K562 (cell line): ENCODE results near the gene RERE. TPM values are rescaled to one million over a fixed set of nuclear protein-coding genes. Genes with fewer than 3 reads are reported as not detected.

Experiments
- FOXK1 ChIP-seq: sonication (generic); formaldehyde crosslinking; IDR thresholded peaks from 2 replicates; pipeline ENCODE4 v1.8.0; 2022; ENCODE audit warnings: missing genetic modification reagents, mild to moderate bottlenecking, borderline replicate concordance
- FOXM1 ChIP-seq, 2 experiments: fragments of 450-650 bp in 1 of 2; sonication (generic) in 1 of 2; formaldehyde crosslinking in 1 of 2; IDR thresholded peaks; 2 replicates each; pipeline versions ENCODE4 v1.6.1 to v1.9.0; 2017 to 2022; ENCODE audit warnings: low read depth in 2 of 2, mild to moderate bottlenecking in 2 of 2, missing genetic modification reagents in 1 of 2, moderate library complexity in 1 of 2
- GABPB2 ChIP-seq: fragments of 250-450 bp; sonication (Bioruptor Pico); conservative IDR thresholded peaks from 2 replicates; pipeline ENCODE4 v1.5.1; 2021; ENCODE audit warnings: mild to moderate bottlenecking
- HMG20A ChIP-seq: fragments of 450-650 bp; formaldehyde crosslinking; conservative IDR thresholded peaks from 2 replicates; pipeline ENCODE4 v1.4.0; 2020; ENCODE audit warnings: mild to moderate bottlenecking, mixed read lengths
- HMG20B ChIP-seq: fragments of 250-450 bp; sonication (Bioruptor Pico); IDR thresholded peaks from 2 replicates; pipeline ENCODE4 v1.5.0; 2021; ENCODE audit warnings: mild to moderate bottlenecking
- KHSRP ChIP-seq: fragments of 450-650 bp; IDR thresholded peaks from 2 replicates; pipeline ENCODE4 v1.6.1; 2017
- KLF13 ChIP-seq: fragments of 450-650 bp; IDR thresholded peaks from 2 replicates; pipeline ENCODE4 v1.6.1; 2016; ENCODE audit warnings: missing genetic modification characterization, low read depth, mild to moderate bottlenecking, missing compliant biosample characterization, moderate library complexity, borderline replicate concordance
- MIER1 ChIP-seq: fragments of 450-650 bp; IDR thresholded peaks from 2 replicates; pipeline ENCODE4 v1.6.1; 2016; ENCODE audit warnings: antibody characterized with exemption, mild to moderate bottlenecking, low read depth
- NFE2L1 ChIP-seq: fragments of 450-650 bp; IDR thresholded peaks from 2 replicates; pipeline ENCODE4 v1.6.1; 2016; ENCODE audit warnings: missing genetic modification characterization, low read depth, mild to moderate bottlenecking, missing compliant biosample characterization, moderate library complexity, borderline replicate concordance
- PRPF4 ChIP-seq: fragments of 200-400 bp; formaldehyde crosslinking; IDR thresholded peaks from one replicate; pipeline ENCODE4 v1.6.1; 2017; ENCODE audit warnings: low read length, low read depth, mild to moderate bottlenecking; ENCODE audit not compliant: insufficient read depth, poor library complexity, severe bottlenecking
- PURB ChIP-seq: sonication (generic); formaldehyde crosslinking; IDR thresholded peaks from 2 replicates; pipeline ENCODE4 v1.9.0; 2021; ENCODE audit warnings: low read depth, mild to moderate bottlenecking, missing genetic modification reagents
- RAD21 ChIP-seq, 2 experiments: fragments of 250-450 bp in 1 of 2; fragments of 450-650 bp in 1 of 2; sonication (Bioruptor Pico) in 1 of 2; formaldehyde crosslinking in 1 of 2; IDR thresholded peaks in 1 of 2; conservative IDR thresholded peaks in 1 of 2; 2 replicates each; pipeline versions ENCODE4 v1.4.0 to v1.8.0; 2020 to 2022; ENCODE audit warnings: mild to moderate bottlenecking in 2 of 2, moderate library complexity in 1 of 2
- SAFB ChIP-seq: fragments of 200-400 bp; formaldehyde crosslinking; IDR thresholded peaks from 2 replicates; pipeline ENCODE4 v1.6.1; 2017; ENCODE audit warnings: low read depth, low read length, borderline replicate concordance
- SMARCA5 ChIP-seq: fragments of 450-650 bp; IDR thresholded peaks from 2 replicates; pipeline ENCODE4 v1.6.1; 2016
- TBP ChIP-seq: optimal IDR thresholded peaks from 2 replicates; pipeline ENCODE3; 2011; ENCODE audit warnings: low read depth, low read length, improper control_type of control experiment
- YY1 ChIP-seq, 3 experiments: IDR thresholded peaks; 2 replicates each; pipeline ENCODE4 v1.6.1; 2011; ENCODE audit warnings: low read length in 2 of 3, mild to moderate bottlenecking in 2 of 3, moderate library complexity in 2 of 3, borderline replicate concordance in 1 of 3, control low read depth in 1 of 3, low read depth in 1 of 3; ENCODE audit not compliant: insufficient read depth in 3 of 3, insufficient replicate concordance in 2 of 3, control insufficient read depth in 1 of 3, insufficient read length in 1 of 3; ENCODE audit errors: extremely low read depth in 1 of 3
- ZKSCAN3 ChIP-seq: fragments of 250-450 bp; sonication (Bioruptor Pico); IDR thresholded peaks from 2 replicates; pipeline ENCODE4 v1.4.0; 2020
- ZNF184 ChIP-seq: sonication (generic); formaldehyde crosslinking; IDR thresholded peaks from 2 replicates; pipeline ENCODE4 v1.5.0; 2020; ENCODE audit warnings: missing genetic modification reagents
- ZNF444 ChIP-seq: fragments of 250-450 bp; sonication (Bioruptor Pico); IDR thresholded peaks from 2 replicates; pipeline ENCODE4 v1.4.0; 2020; ENCODE audit warnings: mild to moderate bottlenecking, moderate library complexity
- polyA plus RNA-seq, 8 experiments: library from polyadenylated mRNA; depleted of rRNA in 4 of 8; stranded (reverse) in 5 of 8; unstranded in 3 of 8; fragments of >200 nt; fragmentation: Nextera tagmentation in 2 of 8; fragmentation: Illumina TruSeq in 1 of 8; extraction: Ambion mirVana in 2 of 8; extraction: Trizol in 1 of 8; gene quantifications; 2 replicates each; pipeline versions ENCODE4 v1.2.1 to v1.2.3, GENCODE V29; 2011 to 2014; ENCODE audit warnings: inconsistent platforms in 1 of 8, missing spikeins in 1 of 8
- total RNA-seq, 7 experiments: library from RNA; depleted of rRNA in 6 of 7; stranded (reverse); fragments of >200 nt in 6 of 7; fragmentation: Illumina TruSeq in 2 of 7; extraction: Trizol in 2 of 7; gene quantifications; 2 replicates each; pipeline versions ENCODE4 v1.2.1 to v1.2.3, GENCODE V29; 2011 to 2021; ENCODE audit warnings: low replicate concordance in 1 of 7
- TF ChIP-seq, protein P1 (sequence below): fragments of 450-650 bp; formaldehyde crosslinking; IDR thresholded peaks from 2 replicates; pipeline ENCODE4 v1.4.0; 2022; ENCODE audit warnings: missing genetic modification characterization
- TF ChIP-seq, protein P2 (sequence below): fragments of 450-650 bp; IDR thresholded peaks from 2 replicates; pipeline ENCODE4 v1.7.0; 2016; ENCODE audit warnings: borderline replicate concordance
- TF ChIP-seq, protein P3 (sequence below): fragments of 450-650 bp; conservative IDR thresholded peaks from 2 replicates; pipeline ENCODE4 v1.6.1; 2016; ENCODE audit warnings: missing genetic modification characterization, low read depth, mild to moderate bottlenecking, control low read depth, missing compliant biosample characterization

The RERE gene
- total and polyA plus RNA-seq, 9 of the 15 experiments (the other 6 are each of a cell fraction or from before 2014, with no cell fraction given) = 3.0 to 51.5 (median 13.4) TPM

DNA sequence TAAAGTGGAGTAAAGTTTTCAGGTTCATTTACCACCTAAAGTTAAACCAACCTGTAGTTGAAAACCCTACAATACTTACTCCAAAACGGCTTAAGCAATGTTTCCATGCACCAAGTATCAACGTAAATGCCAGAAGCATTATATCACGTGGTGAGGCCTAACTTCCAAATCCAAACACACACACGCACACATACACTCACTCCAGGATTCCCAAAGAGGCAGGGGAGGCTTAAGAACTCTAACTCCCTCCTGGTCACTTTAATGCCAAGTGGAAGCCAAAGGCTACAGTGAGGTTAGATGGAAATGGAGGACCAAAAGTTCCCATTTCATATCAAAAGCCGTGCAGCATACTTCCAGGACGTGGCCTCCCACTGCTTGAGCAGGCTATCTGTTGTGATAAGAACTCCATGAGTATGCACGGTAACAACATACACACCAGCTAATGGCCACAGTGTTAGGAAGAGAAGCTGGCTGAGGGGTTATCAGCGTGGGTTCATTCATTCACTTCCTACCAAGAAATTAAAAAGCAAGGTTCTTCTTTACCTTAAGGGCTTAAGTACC lies 275.4 kb downstream of the RERE start (continued):
- TF ChIP-seq PURB (CRISPR knock-in tag) (no peak), HMG20B (CRISPR knock-in tag) (no peak), FOXM1 (IDR thresholded peaks at IDR 0.05; ENCODE audit: low read depth) (peak; percentile 81; the same call in 1 of the 2 replicates), FOXM1 (CRISPR knock-in tag; IDR thresholded peaks at IDR 0.05; ENCODE audit: low read depth) (no peak), SMARCA5 (no peak), MIER1 (no peak), KLF13 (tag) (no peak), NFE2L1 (tag) (no peak), SAFB (no peak), ZKSCAN3 (CRISPR knock-in tag) (no peak), RAD21 (CRISPR knock-in tag; conservative IDR thresholded peaks at IDR 0.05 in 1 of 2, IDR thresholded peaks at IDR 0.05 in 1 of 2) (no peak), GABPB2 (CRISPR knock-in tag) (no peak), FOXK1 (CRISPR knock-in tag) (no peak), KHSRP (no peak), ZNF184 (no peak), TBP (peak; percentile 40), PRPF4 (no peak), YY1 (IDR thresholded peaks at IDR 0.05; ENCODE audit: borderline replicate concordance in 1 of 3, control insufficient read depth in 1 of 3, extremely low read depth in 1 of 3, insufficient read depth in 3 of 3, insufficient read length in 1 of 3, insufficient replicate concordance in 2 of 3, low read depth in 1 of 3, low read length in 2 of 3) (peak in 1 of 3 experiments; percentile 73), ZNF444 (CRISPR knock-in tag) (no peak), HMG20A (no peak)
- TF ChIP-seq, protein P1, sequence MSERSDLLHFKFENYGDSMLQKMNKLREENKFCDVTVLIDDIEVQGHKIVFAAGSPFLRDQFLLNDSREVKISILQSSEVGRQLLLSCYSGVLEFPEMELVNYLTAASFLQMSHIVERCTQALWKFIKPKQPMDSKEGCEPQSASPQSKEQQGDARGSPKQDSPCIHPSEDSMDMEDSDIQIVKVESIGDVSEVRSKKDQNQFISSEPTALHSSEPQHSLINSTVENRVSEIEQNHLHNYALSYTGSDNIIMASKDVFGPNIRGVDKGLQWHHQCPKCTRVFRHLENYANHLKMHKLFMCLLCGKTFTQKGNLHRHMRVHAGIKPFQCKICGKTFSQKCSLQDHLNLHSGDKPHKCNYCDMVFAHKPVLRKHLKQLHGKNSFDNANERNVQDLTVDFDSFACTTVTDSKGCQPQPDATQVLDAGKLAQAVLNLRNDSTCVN (CRISPR knock-in tag) = no peak
- TF ChIP-seq, protein P2, sequence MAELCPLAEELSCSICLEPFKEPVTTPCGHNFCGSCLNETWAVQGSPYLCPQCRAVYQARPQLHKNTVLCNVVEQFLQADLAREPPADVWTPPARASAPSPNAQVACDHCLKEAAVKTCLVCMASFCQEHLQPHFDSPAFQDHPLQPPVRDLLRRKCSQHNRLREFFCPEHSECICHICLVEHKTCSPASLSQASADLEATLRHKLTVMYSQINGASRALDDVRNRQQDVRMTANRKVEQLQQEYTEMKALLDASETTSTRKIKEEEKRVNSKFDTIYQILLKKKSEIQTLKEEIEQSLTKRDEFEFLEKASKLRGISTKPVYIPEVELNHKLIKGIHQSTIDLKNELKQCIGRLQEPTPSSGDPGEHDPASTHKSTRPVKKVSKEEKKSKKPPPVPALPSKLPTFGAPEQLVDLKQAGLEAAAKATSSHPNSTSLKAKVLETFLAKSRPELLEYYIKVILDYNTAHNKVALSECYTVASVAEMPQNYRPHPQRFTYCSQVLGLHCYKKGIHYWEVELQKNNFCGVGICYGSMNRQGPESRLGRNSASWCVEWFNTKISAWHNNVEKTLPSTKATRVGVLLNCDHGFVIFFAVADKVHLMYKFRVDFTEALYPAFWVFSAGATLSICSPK = no peak
- TF ChIP-seq, protein P3, sequence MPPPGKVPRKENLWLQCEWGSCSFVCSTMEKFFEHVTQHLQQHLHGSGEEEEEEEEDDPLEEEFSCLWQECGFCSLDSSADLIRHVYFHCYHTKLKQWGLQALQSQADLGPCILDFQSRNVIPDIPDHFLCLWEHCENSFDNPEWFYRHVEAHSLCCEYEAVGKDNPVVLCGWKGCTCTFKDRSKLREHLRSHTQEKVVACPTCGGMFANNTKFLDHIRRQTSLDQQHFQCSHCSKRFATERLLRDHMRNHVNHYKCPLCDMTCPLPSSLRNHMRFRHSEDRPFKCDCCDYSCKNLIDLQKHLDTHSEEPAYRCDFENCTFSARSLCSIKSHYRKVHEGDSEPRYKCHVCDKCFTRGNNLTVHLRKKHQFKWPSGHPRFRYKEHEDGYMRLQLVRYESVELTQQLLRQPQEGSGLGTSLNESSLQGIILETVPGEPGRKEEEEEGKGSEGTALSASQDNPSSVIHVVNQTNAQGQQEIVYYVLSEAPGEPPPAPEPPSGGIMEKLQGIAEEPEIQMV (tag) = no peak; the same call in 1 of the 2 replicates
